ENCODE measurements around the gene TTC7B.

- TF ChIP-seq RFX5 (IDR thresholded peaks at IDR 0.05; ENCODE audit: low read depth, low read length) (no peak), TMF1 (CRISPR knock-in tag; IDR thresholded peaks at IDR 0.05; ENCODE audit: low read depth) (no peak), HNRNPUL1 (IDR thresholded peaks at IDR 0.05; ENCODE audit: low read depth, low read length) (no peak), HDAC1 (CRISPR knock-in tag; IDR thresholded peaks at IDR 0.05) (no peak), CHD2 (IDR thresholded peaks at IDR 0.05; ENCODE audit: low read depth, low read length) (no peak), NR2C2 (CRISPR knock-in tag; IDR thresholded peaks at IDR 0.05; ENCODE audit: borderline replicate concordance) (no peak), ZNF547 (CRISPR knock-in tag; IDR thresholded peaks at IDR 0.05) (no peak), ZNF530 (CRISPR knock-in tag; IDR thresholded peaks at IDR 0.05; ENCODE audit: low read depth) (no peak), CTCF (CRISPR knock-in tag; IDR thresholded peaks at IDR 0.05) (no peak), POLR2AphosphoS5 (IDR thresholded peaks at IDR 0.05; ENCODE audit: low read depth, low read length) (no peak), ZNF652 (CRISPR knock-in tag; IDR thresholded peaks at IDR 0.05; ENCODE audit: borderline replicate concordance, low read depth) (no peak), ZNF354B (CRISPR knock-in tag; IDR thresholded peaks at IDR 0.05) (no peak), ZNF670 (CRISPR knock-in tag; IDR thresholded peaks at IDR 0.05; ENCODE audit: borderline replicate concordance) (no peak)
Measured at GRCh38 chr14:90721619-90722305, 94.5 kb downstream of the TTC7B start.
